ENCODE data around the gene PHACTR4. TPM values are rescaled to one million over a fixed set of nuclear protein-coding genes. Genes with fewer than 3 reads are reported as not detected.

PHACTR4 gene
- total and polyA plus RNA-seq, 9 of the 15 experiments (the other 6 are each of a cell fraction or from before 2014, with no cell fraction given) = 6.4 to 43.6 (median 14.2) TPM

GRCh38 chr1:28369371-28370238, at the start of gene PHACTR4 (continued):
- TF ChIP-seq PRDM10 (IDR thresholded peaks at IDR 0.05; ENCODE audit: partially characterized antibody) = peak; percentile 86
- peak; percentile 85 for TF ChIP-seq SNIP1 (IDR thresholded peaks at IDR 0.05; ENCODE audit: low read depth)
- peak; percentile 52; the same call in 1 of the 2 replicates for TF ChIP-seq KLF6 (CRISPR knock-in tag; IDR thresholded peaks at IDR 0.05; ENCODE audit: borderline replicate concordance)
- TF ChIP-seq CBX5 (IDR thresholded peaks at IDR 0.05; ENCODE audit: borderline replicate concordance, low read depth) = no peak
- peak; percentile 65 to 84 for TF ChIP-seq MNT (conservative IDR thresholded peaks at IDR 0.05)
- 0 out of 2 replicates have a peak, but pooled peaks have one; percentile 12 for TF ChIP-seq SRSF3 (IDR thresholded peaks at IDR 0.05; ENCODE audit: insufficient read depth, low read length)
- TF ChIP-seq CBFA2T3 (IDR thresholded peaks at IDR 0.05) = peak; percentile 20; the same call in 1 of the 2 replicates
- peak in 1 of 2 experiments; percentile 75; a peak in 1 of 4 replicates for TF ChIP-seq FOXA3 (CRISPR knock-in tag; conservative IDR thresholded peaks at IDR 0.05 in 1 of 2, IDR thresholded peaks at IDR 0.05 in 1 of 2)
- TF ChIP-seq ZC3H11A (IDR thresholded peaks at IDR 0.05; ENCODE audit: low read depth, low read length) = peak; percentile 75; the same call in 1 of the 2 replicates
- 0 out of 2 replicates have a peak, but pooled peaks have one; percentile 75 for TF ChIP-seq RERE (CRISPR knock-in tag; IDR thresholded peaks at IDR 0.05; ENCODE audit: borderline replicate concordance)
- peak; percentile 76 to 83; a peak in 3 of 4 replicates for TF ChIP-seq SIX5 (IDR thresholded peaks at IDR 0.05; ENCODE audit: borderline replicate concordance in 1 of 2, insufficient read depth in 1 of 2, low read depth in 1 of 2, low read length in 2 of 2)
- peak; percentile 96 for TF ChIP-seq HCFC1 (IDR thresholded peaks at IDR 0.05; ENCODE audit: low read depth, low read length)
- TF ChIP-seq MAFG (tag; conservative IDR thresholded peaks at IDR 0.05) = no peak; the same call in 1 of the 2 replicates
- no peak for TF ChIP-seq ILF3 (IDR thresholded peaks at IDR 0.05; ENCODE audit: borderline replicate concordance)
- TF ChIP-seq NUFIP1 (IDR thresholded peaks at IDR 0.05; ENCODE audit: partially characterized antibody) = no peak

Measured in K562 (cell line).